Head of caudate nucleus (tissue), 42 donors: ENCODE measurements around the gene PJA2.
A peak's percentile ranks its signal among the peaks of the same experiment; 100 is the strongest.
"Not testable (repeated sequence)": the region's sequence is repeated elsewhere in the genome, so short reads cannot be mapped to it uniquely, and the experiment has no call there.

Experiments used
- DNase-seq, 42 donors: peaks; one replicate each; pipeline versions ENCODE4 v3.0.0 to v3.0.0-alpha.2; 2020 to 2021; ENCODE audit warnings: mixed read lengths in 7 of 42
- intact Hi-C: fragments of 100-400 bp; cut with DNase I; formaldehyde crosslinking; loops from one replicate; pipeline ENCODE4 v1.15.0; 2022

The PJA2 gene

GRCh38 chr5:109409844-109410388, at the start of gene PJA2:
Gene PJA2, minus strand, starts transcription at chr5:109409974. Its CDS starts 26,541 bp downstream, at chr5:109383433.
- intact Hi-C loops: loop anchor here (5.0 kb wide), 2 partner anchors 42 to 57 kb away; no protein-coding TSS in a partner anchor

DNA sequence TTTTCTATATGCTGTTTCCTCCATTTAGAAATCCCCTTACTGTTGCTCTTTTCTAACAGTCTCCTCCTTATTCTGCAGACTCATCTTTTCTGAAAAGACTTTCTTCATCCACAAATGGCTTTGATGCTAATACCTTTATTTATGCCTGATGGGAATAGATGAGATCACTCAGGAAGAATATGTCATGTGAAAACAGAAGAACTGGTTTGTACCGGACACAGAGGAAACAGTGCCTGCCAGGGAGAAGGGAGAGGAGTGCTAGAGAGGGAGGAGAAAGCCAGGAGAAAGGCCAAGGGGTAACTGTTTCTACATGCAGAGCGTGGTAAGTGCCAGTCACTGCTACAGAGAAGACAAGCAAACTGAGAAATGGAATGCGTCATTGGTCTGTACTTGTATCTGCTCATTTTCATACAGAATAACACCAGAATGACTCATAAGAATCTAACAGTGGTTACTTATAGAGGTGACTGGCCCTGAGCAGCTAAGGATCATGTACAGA, 45.9 kb upstream of the PJA2 start:
- intact Hi-C loops: no loop called here
- peak in 5 of 42 donors; percentile 10 to 71 (median 28) for DNase-seq

More at GRCh38 chr5:109409844-109410388, at the start of gene PJA2:
- DNase-seq: peak; percentile 93 to 100 (median 98)

DNA sequence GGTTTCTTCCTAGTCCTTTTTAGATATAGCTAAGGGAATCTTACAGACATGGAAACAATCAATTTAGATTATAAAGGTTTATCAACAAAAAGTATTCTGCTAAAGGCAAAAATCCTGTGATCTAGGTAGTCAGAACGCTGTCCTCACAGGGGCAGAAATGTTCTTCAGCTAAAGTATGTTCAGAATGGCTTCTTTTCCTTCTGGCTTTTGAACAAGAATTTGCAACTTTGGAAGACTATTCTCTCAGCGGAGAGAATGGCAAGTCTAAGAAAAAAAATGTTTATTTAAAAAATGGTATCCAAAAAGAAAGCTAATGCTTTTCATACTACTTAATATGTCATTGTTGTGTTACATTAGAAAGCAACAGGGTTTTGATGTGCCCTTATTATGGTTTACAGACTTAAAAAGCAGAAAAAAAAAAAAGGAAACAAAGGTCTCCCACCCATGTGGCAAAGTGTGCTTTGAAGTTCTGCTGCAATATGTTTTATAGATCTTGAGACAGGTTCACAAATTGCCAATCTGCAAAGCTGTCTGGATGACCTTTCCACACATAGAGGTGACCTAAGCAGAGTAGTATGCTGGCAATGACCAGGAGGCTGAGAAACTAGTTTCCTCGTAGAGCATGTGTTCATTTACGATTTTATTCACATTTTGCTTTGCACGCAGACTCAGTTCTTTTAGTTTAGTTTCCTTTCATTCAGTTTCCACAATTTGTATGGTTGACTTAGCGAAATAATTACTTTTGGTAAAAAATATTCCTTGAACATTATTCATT, 45.1 kb upstream of the PJA2 start:
- intact Hi-C loops: loop anchor here (5.0 kb wide), 1 partner anchor 43 kb away; no protein-coding TSS in a partner anchor
- no peak for DNase-seq

DNA sequence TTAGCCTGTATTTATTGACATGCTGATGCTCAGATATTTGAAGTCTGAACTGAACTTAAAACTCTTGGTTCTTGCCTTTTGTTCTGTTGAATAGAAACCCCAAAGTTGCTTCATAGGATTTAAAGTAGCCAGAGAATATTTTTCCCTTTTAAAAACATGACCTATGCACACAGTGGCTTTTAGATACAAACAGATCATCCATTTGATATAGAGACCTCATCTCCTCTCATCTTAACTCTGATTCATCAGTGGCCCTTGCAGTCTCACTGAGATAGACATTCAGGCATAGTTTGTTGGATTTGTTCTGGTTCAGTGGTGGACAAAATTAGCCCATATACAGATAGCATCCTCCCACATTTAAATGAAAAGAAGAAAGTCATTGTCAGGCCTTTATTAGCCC, 43.5 kb upstream of the PJA2 start:
- DNase-seq: no peak
- intact Hi-C loops: loop anchor here (5.0 kb wide), 1 partner anchor 41 kb away; no protein-coding TSS in a partner anchor

DNA sequence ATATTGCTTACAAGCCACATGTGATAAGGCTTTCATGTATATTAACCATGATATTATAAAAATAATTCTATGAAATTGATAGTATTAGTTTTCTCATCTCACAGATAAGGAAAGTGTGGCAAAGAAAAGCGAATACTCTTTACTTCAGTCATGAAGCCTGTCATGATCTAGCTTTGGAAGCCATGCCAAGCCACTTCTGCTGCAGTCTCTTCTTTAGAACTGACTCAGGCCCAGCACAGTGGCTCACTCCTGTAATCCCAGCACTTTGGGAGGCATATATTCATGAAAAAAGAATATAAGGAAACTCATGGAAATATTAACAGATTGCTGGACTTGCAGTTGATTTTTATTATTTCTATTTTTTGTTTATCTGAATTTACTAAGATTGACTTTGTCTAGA, 42.9 kb upstream of the PJA2 start:
- DNase-seq: no peak
- intact Hi-C loops: loop anchor here (5.0 kb wide), 1 partner anchor 40 kb away; no protein-coding TSS in a partner anchor

DNA sequence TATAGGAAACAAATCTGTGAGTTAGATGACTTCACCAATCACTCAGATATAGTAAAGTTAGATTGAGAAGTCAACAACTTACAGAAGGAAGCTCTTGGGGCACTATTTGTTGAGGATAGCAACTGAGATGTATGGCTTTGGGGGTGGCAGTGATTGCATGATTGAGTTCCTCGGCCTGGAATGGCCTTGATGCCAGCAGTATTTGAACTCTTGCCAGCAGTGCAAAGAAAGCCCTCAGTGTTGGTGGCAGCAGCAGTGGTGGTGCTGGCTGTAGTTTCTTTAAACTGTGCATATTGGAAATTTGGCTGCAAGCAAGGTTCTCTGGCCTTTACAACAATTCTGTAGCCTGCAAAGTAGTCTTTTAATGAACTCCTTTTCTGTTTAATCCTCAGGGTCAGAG, 41.4 kb upstream of the PJA2 start:
- peak; percentile 8 to 89 (median 72) for DNase-seq
- intact Hi-C loops: loop anchor here (5.0 kb wide), 1 partner anchor 39 kb away; no protein-coding TSS in a partner anchor

DNA sequence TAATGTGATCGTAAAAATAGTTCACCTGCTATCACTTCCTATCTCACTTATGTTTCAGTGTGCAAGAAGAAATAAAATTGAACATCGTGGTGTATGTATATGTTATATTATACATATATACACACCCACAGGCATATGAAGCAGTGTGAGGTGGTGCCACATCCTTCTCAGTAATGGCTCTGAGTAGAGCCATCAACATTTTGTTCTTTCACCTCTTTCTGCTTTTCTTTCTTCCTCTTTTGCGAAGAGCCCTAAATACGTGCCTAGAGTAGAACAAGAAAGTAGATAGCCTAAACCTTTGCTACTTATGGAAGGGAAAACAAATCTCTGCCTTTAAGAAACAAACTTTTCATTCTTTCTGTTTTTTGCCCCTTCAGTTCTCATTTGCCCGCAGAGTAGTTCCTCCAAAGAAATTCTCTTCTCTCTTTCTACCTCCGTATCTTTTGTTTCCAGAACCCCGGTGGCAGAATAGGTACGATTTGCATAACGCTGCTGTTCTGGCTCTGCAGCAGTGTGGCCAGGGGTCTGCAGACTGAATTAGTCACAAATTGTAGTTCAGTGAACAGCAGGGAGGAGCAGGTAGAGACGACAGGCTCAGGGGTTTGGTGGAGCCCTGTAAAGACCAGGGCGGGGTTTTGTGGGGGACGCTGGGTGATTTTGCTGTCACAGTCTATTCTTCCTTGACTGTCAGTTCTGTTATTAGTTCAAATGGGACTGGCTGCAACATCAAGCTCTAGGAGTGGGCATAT, 40.5 kb upstream of the PJA2 start:
- DNase-seq: no peak
- intact Hi-C loops: loop anchor here (5.0 kb wide), 1 partner anchor 38 kb away; no protein-coding TSS in a partner anchor

DNA sequence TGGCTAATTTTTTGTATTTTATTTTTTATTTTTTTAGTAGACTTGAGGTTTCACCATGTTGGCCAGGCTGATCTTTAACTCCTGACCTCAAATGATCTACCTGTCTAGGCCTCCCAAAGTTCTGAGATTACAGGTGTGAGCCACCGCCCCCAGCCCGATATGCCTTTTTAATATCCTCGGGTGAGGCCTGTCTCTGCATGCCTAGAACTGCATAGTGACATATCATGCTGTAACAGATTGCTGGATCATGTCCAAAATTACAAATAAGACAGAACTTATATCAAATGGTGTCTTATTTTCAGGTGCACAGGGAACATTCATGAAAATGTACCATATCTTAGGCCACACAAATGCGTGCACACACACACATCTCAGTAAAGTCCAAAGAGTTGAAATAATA, 39.1 kb upstream of the PJA2 start:
- DNase-seq: no peak
- intact Hi-C loops: no loop called here

DNA sequence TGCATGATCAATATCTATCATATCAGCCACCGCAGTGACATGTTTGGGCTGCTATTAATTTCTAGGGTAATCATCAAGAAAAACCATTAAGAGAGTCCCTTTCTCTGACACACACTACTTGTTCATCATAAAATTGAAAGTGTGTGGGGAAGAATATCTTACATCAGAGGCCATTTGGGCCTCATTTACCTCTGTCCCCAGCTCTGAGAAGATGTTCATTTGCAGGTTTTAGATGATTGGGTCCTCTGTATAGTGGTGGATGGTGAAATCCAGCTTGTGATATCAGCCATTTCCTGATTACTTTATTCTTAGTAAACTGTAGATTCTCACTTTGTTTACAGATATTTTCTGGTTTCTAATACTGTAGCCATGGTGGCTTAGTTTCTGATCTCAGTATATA, 29.8 kb upstream of the PJA2 start:
- intact Hi-C loops: no loop called here
- DNase-seq: no peak

GRCh38 chr5:109426075-109426474, 16.3 kb upstream of the PJA2 start:
- intact Hi-C loops: no loop called here
- no peak for DNase-seq

GRCh38 chr5:109425521-109425920, 15.7 kb upstream of the PJA2 start:
- intact Hi-C loops, DNase-seq: not testable (repeated sequence)

- intact Hi-C loops: no loop called here
- no peak for DNase-seq
Observed at GRCh38 chr5:109421956-109422355, 12.2 kb upstream of the PJA2 start.

GRCh38 chr5:109418712-109419352, 9.1 kb upstream of the PJA2 start:
- intact Hi-C loops: no loop called here
- no peak for DNase-seq

DNA sequence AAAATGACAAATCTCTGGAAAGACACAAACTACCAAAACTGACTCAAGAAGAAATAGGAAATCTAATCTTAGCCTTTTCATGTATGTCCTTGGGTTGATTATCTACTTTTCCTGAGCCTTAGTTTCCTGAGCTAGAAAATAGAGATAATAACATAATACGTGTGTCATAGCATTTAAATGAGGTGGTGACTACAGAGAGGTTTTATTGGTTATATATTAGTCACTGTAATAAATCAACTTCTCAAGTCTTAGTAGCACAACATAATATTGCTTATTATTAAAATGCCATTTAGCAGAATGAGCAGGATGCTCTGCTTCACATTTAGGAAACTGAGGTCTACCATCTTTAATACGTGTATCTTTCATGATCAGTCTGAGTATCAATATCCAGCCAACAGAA, 7.1 kb upstream of the PJA2 start:
- DNase-seq: no peak
- intact Hi-C loops: no loop called here

DNA sequence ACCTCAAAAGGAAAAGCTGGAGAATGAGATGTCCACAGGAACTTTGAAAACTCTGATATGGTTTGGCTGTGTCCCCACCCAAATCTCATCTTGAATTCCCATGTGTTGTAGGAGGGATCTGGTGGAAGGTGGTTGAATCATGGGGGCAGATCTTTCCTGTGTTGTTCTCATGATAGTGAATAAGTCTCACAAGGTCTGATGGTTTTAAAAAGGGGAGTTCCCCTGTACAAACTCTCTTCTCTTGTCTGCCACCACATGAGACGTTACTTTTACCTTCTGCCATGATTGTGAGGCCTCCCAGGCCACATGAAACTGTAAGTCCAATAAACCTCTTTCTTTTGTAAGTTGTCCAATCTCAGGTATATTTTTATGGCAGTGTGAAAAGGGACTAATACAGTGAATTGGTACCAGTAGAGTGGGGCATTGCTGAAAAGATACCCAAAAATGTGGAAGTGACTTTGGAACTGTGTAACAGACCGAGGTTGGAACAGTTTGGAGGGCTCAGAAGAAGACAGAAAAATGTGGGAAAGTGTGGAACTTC, 4.2 kb upstream of the PJA2 start:
- intact Hi-C loops: loop anchor here (5.0 kb wide), 2 partner anchors 38 to 53 kb away; no protein-coding TSS in a partner anchor
- not testable (repeated sequence) for DNase-seq

DNA sequence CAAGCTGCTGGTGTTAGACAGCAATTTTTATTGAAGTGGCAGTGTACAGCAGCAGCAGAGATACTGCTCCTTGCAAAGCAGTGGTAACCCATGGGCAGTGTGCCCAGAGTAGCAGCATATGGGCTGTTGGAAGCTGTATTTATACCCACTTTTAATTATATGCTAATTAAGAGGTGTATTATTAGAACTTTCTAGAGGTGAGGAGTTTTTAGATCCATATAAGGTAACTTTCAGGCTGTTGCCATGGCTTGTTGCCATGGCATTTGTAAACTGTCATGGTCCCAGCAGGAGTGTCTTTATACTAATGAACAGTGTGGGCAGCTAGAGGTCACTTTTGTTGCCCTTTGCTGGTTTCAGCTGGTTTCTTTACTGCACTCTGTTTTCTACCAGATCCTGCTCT, 3.7 kb upstream of the PJA2 start:
- DNase-seq: peak in 7 of 42 donors; percentile 14 to 47 (median 20)
- intact Hi-C loops: loop anchor here (5.0 kb wide), 2 partner anchors 39 to 54 kb away; no protein-coding TSS in a partner anchor

DNA sequence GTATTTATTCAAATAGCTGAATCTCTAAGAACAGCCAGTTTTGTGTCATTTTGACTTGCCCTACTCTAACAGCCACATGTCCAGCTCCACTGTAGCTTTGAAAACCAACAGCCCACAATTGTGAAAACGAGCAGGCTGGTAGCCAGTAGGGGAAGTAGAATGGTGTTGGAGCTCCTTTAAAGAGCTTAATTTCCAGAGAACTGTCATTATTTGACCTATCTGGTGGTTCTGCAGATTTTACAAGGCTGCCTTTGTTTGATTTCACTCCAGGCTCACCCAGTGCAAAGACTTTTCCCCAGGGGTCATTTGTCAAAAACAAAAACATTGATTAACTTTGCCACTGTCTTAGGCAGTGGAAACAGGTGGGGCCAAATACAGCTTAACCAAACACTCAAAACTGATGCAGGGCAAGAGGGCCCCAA, 3.2 kb upstream of the PJA2 start:
- DNase-seq: peak in 15 of 42 donors; percentile 18 to 54 (median 27)
- intact Hi-C loops: loop anchor here (5.0 kb wide), 2 partner anchors 39 to 54 kb away; no protein-coding TSS in a partner anchor

GRCh38 chr5:109411627-109412026, 1.9 kb upstream of the PJA2 start:
- intact Hi-C loops: loop anchor here (5.0 kb wide), 2 partner anchors 41 to 56 kb away; no protein-coding TSS in a partner anchor
- DNase-seq: peak in 1 of 42 donors; percentile 18
